GM10248 (cell line): Measurements from ENCODE around the gene FSIP2.

Experiments
- CTCF ChIA-PET: fragments of 300-600 bp; sonication (Branson Sonifier 250); formaldehyde crosslinking; extraction: SDS; loops from one replicate; lab custom pipeline; 2021; ENCODE audit warnings: antibody characterized with exemption; lab: Yijun Ruan, JAX
- POLR2A ChIA-PET: fragments of 350-650 bp; sonication (Branson Sonifier 250); formaldehyde crosslinking; extraction: SDS; loops from one replicate; lab custom pipeline; 2020; ENCODE audit warnings: antibody characterized with exemption; lab: Yijun Ruan, JAX
- DNase-seq: peaks from one replicate; pipeline ENCODE4 v3.0.0; 2012; ENCODE audit errors: extremely low spot score
- CTCF ChIP-seq: IDR thresholded peaks from 2 replicates; pipeline ENCODE4 v1.5.1; 2012; ENCODE audit warnings: mild to moderate bottlenecking, low read depth; ENCODE audit errors: extremely low read depth, missing control alignments, control extremely low read depth

The FSIP2 gene

GRCh38 chr2:185806783-185807182 lies 68.2 kb downstream of the FSIP2 start:
- ChIA-PET POLR2A (no interaction called here), CTCF (no interaction called here)
- TF ChIP-seq CTCF, result no peak
- DNase-seq, result no peak

- ChIA-PET CTCF (interaction anchor here (1.1 to 1.6 kb wide), 2 partner anchors 20 to 34 kb away, joined by 4 read pairs; no protein-coding TSS in a partner anchor), POLR2A (no interaction called here)
- no peak for TF ChIP-seq CTCF
- DNase-seq, result no peak
Measured at GRCh38 chr2:185807351-185807750, 68.7 kb downstream of the FSIP2 start.

- POLR2A ChIA-PET, result no interaction called here
- CTCF ChIA-PET, result no interaction called here
- no peak for TF ChIP-seq CTCF
- DNase-seq, result no peak
Measured at GRCh38 chr2:185811580-185811979, 73.0 kb downstream of the FSIP2 start.

- no peak for TF ChIP-seq CTCF
- ChIA-PET POLR2A (no interaction called here), CTCF (interaction anchor here (1.5 to 2.3 kb wide), 2 partner anchors 9 to 18 kb away, joined by 4 to 5 read pairs; no protein-coding TSS in a partner anchor)
Measured at GRCh38 chr2:185813707-185814106, 75.1 kb downstream of the FSIP2 start.

GRCh38 chr2:185817991-185818390 lies 79.4 kb downstream of the FSIP2 start:
- TF ChIP-seq CTCF, result no peak
- no peak for DNase-seq
- ChIA-PET CTCF (no interaction called here), POLR2A (no interaction called here)

More at GRCh38 chr2:185813707-185814106, 75.1 kb downstream of the FSIP2 start:
- DNase-seq, result no peak

GRCh38 chr2:185821467-185821866 lies 82.9 kb downstream of the FSIP2 start:
- ChIA-PET CTCF (interaction anchor here (1.4 kb wide), 2 partner anchors 11 to 16 kb away, joined by 3 to 4 read pairs; no protein-coding TSS in a partner anchor), POLR2A (no interaction called here)
- no peak for TF ChIP-seq CTCF
- no peak for DNase-seq

GRCh38 chr2:185823773-185824172 lies 85.2 kb downstream of the FSIP2 start:
- no peak for DNase-seq
- no peak for TF ChIP-seq CTCF
- ChIA-PET CTCF (no interaction called here), POLR2A (no interaction called here)
